Stimulated activated naive CD8-positive, alpha-beta T cell treated with anti-CD3 and anti-CD28 coated beads, Interleukin-15, Interleukin-2, amounts not matched to agents 100 ng/mL and 50 ng/mL, for 24 hours (primary cell): ENCODE measurements around the gene PTCSC3.

ENCODE experiments used
- H3K27ac Mint-ChIP-seq: one replicate; pipeline ENCODE4 v1.8.0; 2021; ENCODE audit warnings: mild to moderate bottlenecking, mixed read lengths
- H3K27me3 Mint-ChIP-seq: one replicate; pipeline ENCODE4 v1.8.0; 2021; ENCODE audit warnings: mixed read lengths
- H3K36me3 Mint-ChIP-seq: one replicate; pipeline ENCODE4 v1.8.0; 2021; ENCODE audit warnings: low read depth, mixed read lengths
- H3K4me1 Mint-ChIP-seq: one replicate; pipeline ENCODE4 v1.8.0; 2021; ENCODE audit warnings: low read depth, mixed read lengths
- H3K4me3 Mint-ChIP-seq: one replicate; pipeline ENCODE4 v1.8.0; 2021; ENCODE audit warnings: mild to moderate bottlenecking, mixed read lengths
- H3K9me3 Mint-ChIP-seq: one replicate; pipeline ENCODE4 v1.8.0; 2021; ENCODE audit warnings: mixed read lengths

Gene PTCSC3

GRCh38 chr14:36204461-36205073 lies 28.0 kb upstream of the PTCSC3 start:
- H3K27ac Mint-ChIP-seq = no peak overlapping the region
- peaks cover 9% of the 10 kb centered on the region for H3K9me3 Mint-ChIP-seq
- no peaks in the 10 kb centered on the region for H3K36me3 Mint-ChIP-seq
- no peaks in the 10 kb centered on the region for H3K4me1 Mint-ChIP-seq
- H3K27me3 Mint-ChIP-seq = peaks cover 24% of the 10 kb centered on the region
- H3K4me3 Mint-ChIP-seq = no peak overlapping the region

- H3K36me3 Mint-ChIP-seq = no peaks in the 10 kb centered on the region
- H3K27ac Mint-ChIP-seq = no peak overlapping the region
- no peaks in the 10 kb centered on the region for H3K4me1 Mint-ChIP-seq
- peaks cover 29% of the 10 kb centered on the region for H3K27me3 Mint-ChIP-seq
- no peak overlapping the region for H3K4me3 Mint-ChIP-seq
- H3K9me3 Mint-ChIP-seq = peaks cover 2% of the 10 kb centered on the region
Measured at GRCh38 chr14:36198378-36198777, 21.9 kb upstream of the PTCSC3 start.

DNA sequence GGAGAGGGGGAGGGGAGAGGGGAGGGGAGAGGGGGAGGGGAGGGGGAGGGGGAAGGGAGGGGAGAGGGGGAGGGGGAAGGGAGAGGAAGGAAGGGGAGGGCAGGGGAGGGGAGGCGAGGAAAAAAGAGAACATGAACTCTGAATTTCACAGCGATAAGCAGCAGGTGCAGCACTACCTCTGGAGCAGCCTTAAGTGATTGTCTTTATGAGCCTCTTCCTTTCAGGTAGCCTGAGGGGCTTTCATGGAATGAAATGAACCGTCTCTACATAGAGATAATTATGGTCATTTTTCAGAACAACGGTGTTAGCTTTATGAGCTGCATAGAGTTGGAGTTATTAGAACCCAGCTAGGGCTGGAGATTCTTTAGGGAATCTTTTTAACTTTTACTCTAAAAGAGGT lies 18.1 kb upstream of the PTCSC3 start:
- no peaks in the 10 kb centered on the region for H3K4me1 Mint-ChIP-seq
- peaks cover 12% of the 10 kb centered on the region for H3K27me3 Mint-ChIP-seq
- no peak overlapping the region for H3K4me3 Mint-ChIP-seq
- H3K36me3 Mint-ChIP-seq = no peaks in the 10 kb centered on the region
- H3K9me3 Mint-ChIP-seq = no peaks in the 10 kb centered on the region
- no peak overlapping the region for H3K27ac Mint-ChIP-seq

DNA sequence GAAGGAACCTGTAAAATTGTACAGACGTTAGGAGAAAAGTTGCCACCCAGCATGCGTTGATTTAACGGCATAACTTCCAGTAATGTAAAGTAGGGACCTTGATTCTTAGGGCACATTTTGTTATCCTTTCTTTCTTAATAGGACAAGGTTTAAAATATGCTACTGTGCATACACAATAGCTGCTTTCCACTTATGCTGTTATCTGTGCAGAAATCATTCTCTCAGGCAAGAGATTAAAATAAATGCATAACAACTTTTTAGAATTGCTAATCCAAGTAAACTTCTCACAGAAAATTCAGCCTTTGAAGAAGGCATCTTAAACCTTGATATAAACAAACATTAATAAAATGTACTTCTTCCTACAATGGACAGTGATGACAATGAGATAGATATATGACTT lies 16.0 kb upstream of the PTCSC3 start:
- no peaks in the 10 kb centered on the region for H3K9me3 Mint-ChIP-seq
- no peak overlapping the region for H3K4me3 Mint-ChIP-seq
- H3K27ac Mint-ChIP-seq = no peak overlapping the region
- H3K4me1 Mint-ChIP-seq = no peaks in the 10 kb centered on the region
- no peaks in the 10 kb centered on the region for H3K36me3 Mint-ChIP-seq
- H3K27me3 Mint-ChIP-seq = peaks cover 9% of the 10 kb centered on the region

DNA sequence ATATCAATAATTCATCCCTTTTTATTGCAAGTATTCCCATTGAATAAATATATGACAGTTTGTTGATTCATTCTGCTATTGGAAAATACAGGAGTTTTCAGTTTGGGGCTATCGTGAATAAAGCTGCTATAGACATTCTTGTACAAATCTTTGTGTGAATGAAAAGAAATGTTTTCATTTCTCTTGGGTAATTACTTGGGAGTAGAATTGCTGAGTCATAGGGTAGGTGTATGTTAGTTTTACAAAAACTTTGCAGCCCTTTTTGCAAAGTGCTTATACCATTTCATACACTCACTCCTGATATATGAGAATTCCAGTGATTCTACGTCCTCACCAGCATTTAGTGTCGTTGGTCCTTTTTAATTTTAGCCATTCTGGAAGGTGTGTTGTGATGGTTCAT lies 6.9 kb upstream of the PTCSC3 start:
- Mint-ChIP-seq H3K27ac (no peak overlapping the region), H3K36me3 (no peaks in the 10 kb centered on the region), H3K4me1 (no peaks in the 10 kb centered on the region), H3K9me3 (no peaks in the 10 kb centered on the region), H3K4me3 (no peak overlapping the region), H3K27me3 (no peaks in the 10 kb centered on the region)

DNA sequence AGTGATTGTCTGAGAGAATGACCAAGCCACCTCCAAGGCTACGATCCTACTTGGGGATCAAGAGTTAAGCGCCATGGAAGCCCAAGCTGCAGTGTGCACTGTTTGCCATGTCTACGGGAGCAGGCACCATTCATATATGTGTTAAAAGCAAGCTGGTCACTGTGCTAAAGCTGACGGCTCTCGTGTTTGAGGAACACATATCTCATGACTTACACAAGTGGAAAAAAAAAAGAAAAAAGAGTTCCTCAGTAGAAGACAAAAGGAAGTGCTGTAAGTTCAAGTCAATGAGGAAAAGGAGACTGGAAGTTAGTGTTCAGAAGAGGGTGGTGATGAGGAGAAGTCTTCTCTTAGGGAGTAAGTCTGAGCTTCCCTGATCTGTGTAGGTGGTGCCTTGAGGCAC lies 4.9 kb upstream of the PTCSC3 start:
- Mint-ChIP-seq H3K9me3 (no peaks in the 10 kb centered on the region), H3K27ac (no peak overlapping the region), H3K4me1 (no peaks in the 10 kb centered on the region), H3K27me3 (no peaks in the 10 kb centered on the region), H3K36me3 (no peaks in the 10 kb centered on the region), H3K4me3 (no peak overlapping the region)

GRCh38 chr14:36177489-36177888 lies 967 bp upstream of the PTCSC3 start:
- no peak overlapping the region for H3K27ac Mint-ChIP-seq
- peaks cover 14% of the 10 kb centered on the region for H3K27me3 Mint-ChIP-seq
- H3K9me3 Mint-ChIP-seq = no peaks in the 10 kb centered on the region
- H3K4me3 Mint-ChIP-seq = no peak overlapping the region
- H3K4me1 Mint-ChIP-seq = no peaks in the 10 kb centered on the region
- H3K36me3 Mint-ChIP-seq = no peaks in the 10 kb centered on the region

GRCh38 chr14:36174767-36175424 lies 1.6 kb downstream of the PTCSC3 start:
- H3K27ac Mint-ChIP-seq = no peak overlapping the region
- peaks cover 16% of the 10 kb centered on the region for H3K27me3 Mint-ChIP-seq
- no peaks in the 10 kb centered on the region for H3K36me3 Mint-ChIP-seq
- H3K4me3 Mint-ChIP-seq = no peak overlapping the region
- H3K9me3 Mint-ChIP-seq = no peaks in the 10 kb centered on the region
- H3K4me1 Mint-ChIP-seq = no peaks in the 10 kb centered on the region

DNA sequence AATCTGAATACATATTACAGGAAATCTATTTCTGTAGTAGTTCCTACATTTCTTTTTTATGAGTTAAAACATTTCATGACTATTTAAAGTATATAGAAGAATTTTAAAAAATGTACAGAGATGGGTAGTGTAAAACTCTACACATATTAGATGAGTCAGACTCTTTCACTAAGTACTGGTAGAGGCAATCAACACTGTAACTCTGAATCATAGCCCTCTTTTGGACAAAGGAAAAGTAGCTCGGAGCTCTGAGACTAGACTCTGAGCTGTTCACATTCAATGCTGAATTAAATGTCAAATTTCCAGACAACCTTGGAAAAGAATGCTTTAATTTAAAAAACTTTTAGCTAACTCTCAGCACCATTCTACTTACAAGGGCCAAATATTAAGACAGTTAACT lies 3.4 kb downstream of the PTCSC3 start:
- Mint-ChIP-seq H3K36me3 (no peaks in the 10 kb centered on the region), H3K9me3 (no peaks in the 10 kb centered on the region), H3K4me1 (no peaks in the 10 kb centered on the region), H3K27ac (no peak overlapping the region), H3K27me3 (peaks cover 20% of the 10 kb centered on the region), H3K4me3 (no peak overlapping the region)

- H3K36me3 Mint-ChIP-seq = no peaks in the 10 kb centered on the region
- no peak overlapping the region for H3K4me3 Mint-ChIP-seq
- H3K27ac Mint-ChIP-seq = no peak overlapping the region
- H3K27me3 Mint-ChIP-seq = peaks cover 20% of the 10 kb centered on the region
- no peaks in the 10 kb centered on the region for H3K4me1 Mint-ChIP-seq
- no peaks in the 10 kb centered on the region for H3K9me3 Mint-ChIP-seq
Measured at GRCh38 chr14:36171607-36172006, 4.9 kb downstream of the PTCSC3 start.

GRCh38 chr14:36167431-36167830 lies 9.1 kb downstream of the PTCSC3 start:
- H3K4me3 Mint-ChIP-seq = no peak overlapping the region
- H3K36me3 Mint-ChIP-seq = no peaks in the 10 kb centered on the region
- H3K27me3 Mint-ChIP-seq = peaks cover 16% of the 10 kb centered on the region
- H3K9me3 Mint-ChIP-seq = no peaks in the 10 kb centered on the region
- H3K27ac Mint-ChIP-seq = no peak overlapping the region
- no peaks in the 10 kb centered on the region for H3K4me1 Mint-ChIP-seq

DNA sequence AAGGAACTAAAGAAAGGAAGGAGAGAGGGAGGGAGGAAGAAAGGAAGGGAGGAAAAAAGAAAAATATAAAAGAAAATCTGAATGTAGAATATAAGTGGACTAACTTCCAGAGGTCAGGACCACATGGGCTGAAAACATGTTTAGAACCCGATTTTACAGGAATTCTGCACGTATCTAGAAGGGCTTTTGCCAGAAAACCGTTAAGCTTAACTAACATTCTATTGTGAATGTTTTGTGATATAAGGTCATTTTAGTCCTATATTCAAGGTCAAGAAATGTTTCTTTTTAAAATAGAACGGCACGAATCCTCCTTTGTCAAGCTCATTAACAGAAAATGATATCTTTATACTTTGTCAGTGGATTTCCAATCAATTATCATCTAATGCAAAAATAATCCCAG lies 13.1 kb downstream of the PTCSC3 start:
- Mint-ChIP-seq H3K4me1 (no peaks in the 10 kb centered on the region), H3K9me3 (no peaks in the 10 kb centered on the region), H3K27me3 (peaks cover 24% of the 10 kb centered on the region), H3K4me3 (no peak overlapping the region), H3K27ac (no peak overlapping the region), H3K36me3 (no peaks in the 10 kb centered on the region)

DNA sequence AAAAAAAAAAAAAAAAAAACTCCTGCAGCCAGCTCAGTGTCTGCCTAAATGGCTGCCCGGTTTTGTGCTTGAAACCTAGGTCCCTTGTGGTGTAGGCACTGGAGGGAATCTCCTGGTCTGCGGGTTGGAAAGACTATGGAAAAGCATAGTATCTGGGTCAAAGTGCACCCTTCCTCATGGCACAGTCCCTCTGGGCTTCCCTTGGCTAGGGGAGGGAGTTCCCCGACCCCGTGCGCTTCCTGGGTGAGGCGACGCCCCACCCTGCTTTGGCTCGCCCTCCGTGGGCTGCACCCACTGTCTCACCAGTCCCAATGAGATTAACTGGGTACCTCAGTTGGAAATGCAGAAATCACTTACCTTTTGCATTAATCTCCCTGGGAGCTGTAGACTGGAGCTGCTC lies 14.3 kb downstream of the PTCSC3 start:
- Mint-ChIP-seq H3K4me3 (no peak overlapping the region), H3K27me3 (peaks cover 24% of the 10 kb centered on the region), H3K9me3 (no peaks in the 10 kb centered on the region), H3K4me1 (no peaks in the 10 kb centered on the region), H3K36me3 (no peaks in the 10 kb centered on the region), H3K27ac (no peak overlapping the region)

- H3K27me3 Mint-ChIP-seq = peaks cover 24% of the 10 kb centered on the region
- H3K4me3 Mint-ChIP-seq = no peak overlapping the region
- no peak overlapping the region for H3K27ac Mint-ChIP-seq
- no peaks in the 10 kb centered on the region for H3K9me3 Mint-ChIP-seq
- no peaks in the 10 kb centered on the region for H3K36me3 Mint-ChIP-seq
- H3K4me1 Mint-ChIP-seq = no peaks in the 10 kb centered on the region
Measured at GRCh38 chr14:36161776-36162175, 14.7 kb downstream of the PTCSC3 start.

DNA sequence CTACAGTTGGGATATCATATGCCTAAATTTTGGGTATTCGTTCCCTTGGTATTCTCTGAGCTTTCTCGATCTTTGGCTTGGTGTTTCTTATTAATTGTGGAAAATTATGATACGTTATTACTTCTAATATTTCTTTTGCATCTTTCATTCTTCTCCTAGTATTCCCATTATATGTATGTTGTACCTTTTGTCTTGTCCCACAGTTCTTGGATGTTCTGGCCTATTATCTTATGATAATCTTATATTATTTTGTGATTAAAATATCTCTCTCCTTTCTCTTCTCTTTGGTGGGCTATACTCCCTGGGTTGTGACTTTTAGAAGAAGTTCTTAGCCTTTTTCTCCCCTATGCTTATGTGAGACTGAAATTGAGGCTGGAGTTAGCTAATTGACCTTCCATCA lies 25.2 kb downstream of the PTCSC3 start:
- H3K27me3 Mint-ChIP-seq = peaks cover 4% of the 10 kb centered on the region
- no peak overlapping the region for H3K27ac Mint-ChIP-seq
- no peaks in the 10 kb centered on the region for H3K4me1 Mint-ChIP-seq
- peaks cover 4% of the 10 kb centered on the region for H3K36me3 Mint-ChIP-seq
- peaks cover 13% of the 10 kb centered on the region for H3K9me3 Mint-ChIP-seq
- H3K4me3 Mint-ChIP-seq = no peak overlapping the region

GRCh38 chr14:36134038-36134437 lies 42.5 kb downstream of the PTCSC3 start:
- Mint-ChIP-seq H3K27ac (no peak overlapping the region), H3K4me1 (no peaks in the 10 kb centered on the region), H3K36me3 (no peaks in the 10 kb centered on the region), H3K27me3 (peaks cover 3% of the 10 kb centered on the region), H3K4me3 (no peak overlapping the region), H3K9me3 (no peaks in the 10 kb centered on the region)
